ENCODE results near the gene PIEZO2. TPM values are rescaled to one million over a fixed set of nuclear protein-coding genes. Genes with fewer than 3 reads are reported as not detected.
A peak's percentile ranks its signal among the peaks of the same experiment; 100 is the strongest.
"Not testable (repeated sequence)": the region's sequence is repeated elsewhere in the genome, so short reads cannot be mapped to it uniquely, and the experiment has no call there.

PIEZO2 gene
- total RNA-seq, 4 donors from 2014 or later: 2.7 to 11.7 (median 4.0) TPM

DNA sequence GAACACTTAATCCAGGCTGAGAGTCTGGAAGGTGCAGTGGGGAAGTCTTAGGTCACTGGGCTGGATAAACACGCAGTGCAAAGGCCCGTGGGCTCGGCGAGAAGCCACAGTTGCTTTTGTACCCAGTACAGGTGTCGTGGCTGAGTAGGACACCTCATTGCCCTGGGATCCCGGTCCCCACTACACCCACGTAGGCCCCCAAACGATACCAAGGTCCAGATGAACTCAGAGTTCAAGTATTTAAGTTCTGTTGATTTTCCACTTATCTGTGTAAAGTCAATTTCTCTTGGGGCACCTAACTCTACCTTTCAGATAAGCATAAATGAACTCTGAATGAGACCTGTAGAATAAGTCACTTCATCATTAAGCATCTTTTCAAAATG is 302.0 kb downstream of the PIEZO2 start:
- no peak for ATAC-seq (ENCODE audit: low FRiP score)
- TF ChIP-seq, protein P1, sequence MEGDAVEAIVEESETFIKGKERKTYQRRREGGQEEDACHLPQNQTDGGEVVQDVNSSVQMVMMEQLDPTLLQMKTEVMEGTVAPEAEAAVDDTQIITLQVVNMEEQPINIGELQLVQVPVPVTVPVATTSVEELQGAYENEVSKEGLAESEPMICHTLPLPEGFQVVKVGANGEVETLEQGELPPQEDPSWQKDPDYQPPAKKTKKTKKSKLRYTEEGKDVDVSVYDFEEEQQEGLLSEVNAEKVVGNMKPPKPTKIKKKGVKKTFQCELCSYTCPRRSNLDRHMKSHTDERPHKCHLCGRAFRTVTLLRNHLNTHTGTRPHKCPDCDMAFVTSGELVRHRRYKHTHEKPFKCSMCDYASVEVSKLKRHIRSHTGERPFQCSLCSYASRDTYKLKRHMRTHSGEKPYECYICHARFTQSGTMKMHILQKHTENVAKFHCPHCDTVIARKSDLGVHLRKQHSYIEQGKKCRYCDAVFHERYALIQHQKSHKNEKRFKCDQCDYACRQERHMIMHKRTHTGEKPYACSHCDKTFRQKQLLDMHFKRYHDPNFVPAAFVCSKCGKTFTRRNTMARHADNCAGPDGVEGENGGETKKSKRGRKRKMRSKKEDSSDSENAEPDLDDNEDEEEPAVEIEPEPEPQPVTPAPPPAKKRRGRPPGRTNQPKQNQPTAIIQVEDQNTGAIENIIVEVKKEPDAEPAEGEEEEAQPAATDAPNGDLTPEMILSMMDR (IDR thresholded peaks at IDR 0.05): no peak
- no peak for DNase-seq (ENCODE audit: low spot score)

DNA sequence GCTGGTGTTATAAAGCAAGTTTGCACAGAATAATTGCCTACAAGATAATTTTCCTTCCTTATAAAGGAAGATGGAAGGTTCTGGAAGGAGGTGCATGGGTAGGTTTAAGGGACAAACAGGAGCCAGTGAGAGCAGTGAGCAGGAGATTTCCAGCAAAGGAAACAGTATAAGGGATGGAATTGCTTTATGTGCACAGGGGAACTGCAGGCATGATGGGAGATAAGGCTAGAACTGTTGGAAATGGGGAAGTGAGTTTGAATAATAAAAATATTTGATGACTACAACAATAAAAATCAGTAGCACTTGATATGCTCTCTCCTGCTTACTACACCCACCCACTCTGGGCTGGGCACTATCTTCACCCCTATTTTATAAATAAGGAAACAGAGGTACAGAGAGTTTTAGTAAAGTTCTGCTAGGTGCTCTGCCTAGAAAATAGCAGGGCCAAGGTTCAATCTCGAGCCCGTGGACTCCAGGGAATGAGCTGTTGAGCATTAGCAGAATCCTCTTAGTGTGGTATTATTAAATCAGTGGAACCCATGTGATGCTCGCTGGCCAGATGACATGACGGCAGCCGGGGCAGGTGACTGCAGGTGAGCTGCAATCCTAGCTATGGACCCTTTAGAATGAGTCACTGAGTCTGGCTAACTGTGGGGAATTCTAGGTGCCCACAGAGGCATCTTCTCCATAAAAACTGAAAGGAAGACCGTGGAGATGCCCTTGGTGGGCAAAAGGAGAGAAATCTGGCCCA is 302.5 kb downstream of the PIEZO2 start:
- TF ChIP-seq, protein P1 (IDR thresholded peaks at IDR 0.05): no peak
- ATAC-seq (ENCODE audit: low FRiP score) (no peak), DNase-seq (ENCODE audit: low spot score) (no peak)

DNA sequence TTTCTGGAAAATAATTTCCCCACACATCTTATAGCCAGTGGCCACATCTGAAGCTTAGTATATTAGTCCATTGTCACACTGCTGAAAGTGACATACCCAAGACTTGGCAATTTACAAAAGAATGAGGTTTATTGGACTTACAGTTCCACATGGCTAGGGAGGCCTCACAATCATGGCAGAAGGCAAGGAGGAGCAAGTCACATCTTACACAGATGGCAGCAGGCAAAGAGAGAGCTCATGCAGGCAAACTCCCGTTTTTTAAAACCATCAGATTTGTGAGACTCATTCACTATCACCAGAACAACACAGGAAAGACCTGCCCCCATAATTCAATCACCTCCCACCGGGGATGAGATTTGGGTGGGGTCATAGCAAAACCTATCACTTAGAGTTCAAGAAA is 303.3 kb downstream of the PIEZO2 start:
- ATAC-seq (ENCODE audit: low FRiP score); DNase-seq (ENCODE audit: low spot score): not testable (repeated sequence)

DNA sequence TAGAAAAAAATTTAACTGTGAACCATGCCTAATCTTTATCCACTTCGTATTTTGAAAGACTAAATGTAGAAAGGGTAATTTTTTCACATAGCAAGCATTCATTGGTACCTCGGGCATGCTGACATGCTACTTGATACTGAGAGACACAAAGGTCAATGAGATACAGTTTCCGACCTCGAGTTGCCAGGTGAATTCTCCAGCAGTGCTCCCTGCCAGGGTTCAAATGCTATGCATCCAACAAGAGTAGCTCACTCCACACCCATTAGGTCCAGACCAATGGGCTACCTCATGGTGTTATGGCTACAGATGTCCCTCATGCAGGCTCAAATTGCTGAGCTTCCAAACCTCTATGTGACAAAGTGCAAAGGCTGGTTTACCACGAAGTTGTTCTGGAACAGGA is 305.8 kb downstream of the PIEZO2 start:
- ATAC-seq (ENCODE audit: low FRiP score): no peak
- TF ChIP-seq, protein P1 (IDR thresholded peaks at IDR 0.05): no peak
- no peak for DNase-seq (ENCODE audit: low spot score)

DNA sequence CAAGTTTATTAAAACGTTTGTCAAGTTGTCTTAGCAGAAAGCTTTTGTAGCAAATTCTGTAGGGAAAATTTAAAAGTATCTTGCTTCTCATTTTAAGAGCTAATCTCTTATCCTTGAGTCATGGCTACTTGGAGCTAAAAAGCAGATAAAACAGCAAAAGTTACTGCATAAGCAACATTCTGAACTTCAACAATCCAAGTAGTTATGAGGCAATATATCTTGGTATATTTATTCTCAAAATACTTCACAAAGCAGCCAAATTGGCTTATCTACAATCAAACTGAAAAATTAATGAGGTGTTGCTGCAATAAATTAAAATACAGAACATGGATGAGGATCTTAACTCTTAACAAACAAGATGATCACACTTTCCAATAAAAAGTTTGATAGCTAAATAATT is 306.5 kb downstream of the PIEZO2 start:
- TF ChIP-seq, protein P1 (IDR thresholded peaks at IDR 0.05): no peak
- DNase-seq (ENCODE audit: low spot score): no peak
- ATAC-seq (ENCODE audit: low FRiP score): no peak

DNA sequence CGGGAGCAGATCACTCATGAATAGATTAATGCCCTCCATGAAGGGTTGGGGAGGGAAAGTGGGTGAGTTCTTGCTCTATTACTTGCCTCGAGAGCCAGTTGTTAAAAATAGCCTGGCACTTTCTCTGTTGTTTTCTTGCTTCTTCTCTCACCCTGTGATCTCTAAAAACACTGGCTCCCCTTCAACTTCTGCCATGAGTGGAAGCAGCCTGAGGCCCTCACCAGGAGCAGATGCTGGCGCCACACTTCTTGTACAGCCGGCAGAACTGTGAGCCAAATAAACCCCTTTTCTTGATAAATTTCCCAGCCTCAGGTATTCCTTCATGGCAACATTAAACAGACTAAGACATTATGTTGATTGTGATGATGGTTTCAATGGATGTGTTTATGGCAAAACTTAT is 307.0 kb downstream of the PIEZO2 start:
- ATAC-seq (ENCODE audit: low FRiP score): no peak
- TF ChIP-seq, protein P1 (IDR thresholded peaks at IDR 0.05): no peak
- no peak for DNase-seq (ENCODE audit: low spot score)

DNA sequence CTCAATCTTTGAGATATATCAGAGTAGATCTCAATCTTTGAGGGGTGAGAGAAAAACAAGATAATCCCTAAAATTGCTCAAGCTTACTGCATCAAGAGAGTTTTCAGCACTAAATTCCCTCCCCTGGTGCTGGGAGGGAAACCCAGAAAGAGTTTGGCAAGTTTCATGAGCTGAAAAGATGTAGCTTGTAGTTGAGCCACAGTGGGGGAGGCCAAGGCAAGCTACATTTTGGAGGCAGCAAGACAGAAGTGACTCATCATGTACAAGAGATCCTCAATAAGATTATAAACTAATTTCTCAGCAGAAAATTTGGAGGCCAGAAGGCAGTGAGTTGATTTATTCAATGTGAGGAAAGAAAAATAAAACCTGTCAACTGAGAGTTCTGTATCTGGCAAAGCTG is 308.2 kb downstream of the PIEZO2 start:
- TF ChIP-seq, protein P1 (IDR thresholded peaks at IDR 0.05): no peak
- ATAC-seq (ENCODE audit: low FRiP score) (peak; percentile 66), DNase-seq (ENCODE audit: low spot score) (no peak)
